Lower leg skin (tissue), 4 donors: Measurements from ENCODE around the gene RAD51B. TPM values are rescaled to one million over a fixed set of nuclear protein-coding genes. Genes with fewer than 3 reads are reported as not detected.

Source experiments
- DNase-seq, 2 donors: peaks; one replicate each; pipeline ENCODE4 v3.0.0-alpha.2; 2019; ENCODE audit warnings: low spot score in 2 of 2
- H3K4me3 ChIP-seq: fragments of 200-600 bp; sonication (generic); 2 replicates; pipeline ENCODE4 v1.5.1; 2017; ENCODE audit warnings: mild to moderate bottlenecking, low read depth; ENCODE audit not compliant: poor library complexity, severe bottlenecking
- POLR2A ChIP-seq, 2 donors: fragments of 450-650 bp; IDR thresholded peaks; one replicate each; pipeline ENCODE4 v1.6.1; 2016 to 2017; ENCODE audit warnings: antibody characterized with exemption in 2 of 2, mild to moderate bottlenecking in 1 of 2, moderate library complexity in 1 of 2
- WGBS, 2 donors: methylation state at CpG; one replicate each; pipeline ENCODE4 v1.1.5; 2018; 5-methylcytosine and 5-hydroxymethylcytosine counted together
- intact Hi-C: fragments of 100-400 bp; cut with DNase I; formaldehyde crosslinking; loops from one replicate; pipeline ENCODE4 v1.15.0; 2023; ENCODE audit warnings: low total_unique reads
- total RNA-seq, 4 donors: library from RNA; depleted of rRNA; stranded (reverse); fragments of >200 nt; gene quantifications; one replicate each; pipeline ENCODE4 v1.1.0, GENCODE V29; 2016
- TF ChIP-seq, protein P1 (sequence below), 3 donors: fragments of 450-650 bp; IDR thresholded peaks; one replicate each; pipeline ENCODE4 v1.5.1; 2016; ENCODE audit warnings: antibody characterized with exemption in 3 of 3, mild to moderate bottlenecking in 3 of 3, moderate library complexity in 2 of 3

The RAD51B gene
- total RNA-seq, 4 donors from 2014 or later: 6.1 to 27.2 (median 13.6) TPM

DNA sequence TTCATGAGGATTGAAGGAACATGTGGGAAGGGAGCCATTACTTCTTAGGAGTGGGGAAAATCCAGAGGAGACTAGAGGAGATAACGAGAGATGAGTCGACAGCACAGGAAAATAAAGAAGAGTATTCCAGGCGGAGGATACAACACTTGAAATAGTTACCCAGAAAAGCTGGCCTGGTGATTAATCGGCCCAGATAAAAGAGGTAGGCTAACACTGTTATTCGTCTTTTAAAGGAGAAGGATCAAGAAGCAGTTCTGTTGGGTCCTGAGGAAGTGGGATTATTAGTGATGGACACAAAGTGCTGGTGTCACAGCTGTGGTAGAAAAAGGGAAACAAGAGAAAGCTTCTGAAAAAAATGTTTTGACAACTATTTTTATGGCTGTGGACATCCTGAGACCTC is 548.0 kb downstream of the RAD51B start:
- no peak for DNase-seq
- intact Hi-C loops: no loop called here
- H3K4me3 ChIP-seq: no peak overlapping the region
- TF ChIP-seq, protein P1, sequence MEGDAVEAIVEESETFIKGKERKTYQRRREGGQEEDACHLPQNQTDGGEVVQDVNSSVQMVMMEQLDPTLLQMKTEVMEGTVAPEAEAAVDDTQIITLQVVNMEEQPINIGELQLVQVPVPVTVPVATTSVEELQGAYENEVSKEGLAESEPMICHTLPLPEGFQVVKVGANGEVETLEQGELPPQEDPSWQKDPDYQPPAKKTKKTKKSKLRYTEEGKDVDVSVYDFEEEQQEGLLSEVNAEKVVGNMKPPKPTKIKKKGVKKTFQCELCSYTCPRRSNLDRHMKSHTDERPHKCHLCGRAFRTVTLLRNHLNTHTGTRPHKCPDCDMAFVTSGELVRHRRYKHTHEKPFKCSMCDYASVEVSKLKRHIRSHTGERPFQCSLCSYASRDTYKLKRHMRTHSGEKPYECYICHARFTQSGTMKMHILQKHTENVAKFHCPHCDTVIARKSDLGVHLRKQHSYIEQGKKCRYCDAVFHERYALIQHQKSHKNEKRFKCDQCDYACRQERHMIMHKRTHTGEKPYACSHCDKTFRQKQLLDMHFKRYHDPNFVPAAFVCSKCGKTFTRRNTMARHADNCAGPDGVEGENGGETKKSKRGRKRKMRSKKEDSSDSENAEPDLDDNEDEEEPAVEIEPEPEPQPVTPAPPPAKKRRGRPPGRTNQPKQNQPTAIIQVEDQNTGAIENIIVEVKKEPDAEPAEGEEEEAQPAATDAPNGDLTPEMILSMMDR (IDR thresholded peaks at IDR 0.05): no peak
- TF ChIP-seq POLR2A (IDR thresholded peaks at IDR 0.05): no peak
- WGBS, 2 donors: 43 to 46% methylated on average over 5 of the region's 5 CpGs

DNA sequence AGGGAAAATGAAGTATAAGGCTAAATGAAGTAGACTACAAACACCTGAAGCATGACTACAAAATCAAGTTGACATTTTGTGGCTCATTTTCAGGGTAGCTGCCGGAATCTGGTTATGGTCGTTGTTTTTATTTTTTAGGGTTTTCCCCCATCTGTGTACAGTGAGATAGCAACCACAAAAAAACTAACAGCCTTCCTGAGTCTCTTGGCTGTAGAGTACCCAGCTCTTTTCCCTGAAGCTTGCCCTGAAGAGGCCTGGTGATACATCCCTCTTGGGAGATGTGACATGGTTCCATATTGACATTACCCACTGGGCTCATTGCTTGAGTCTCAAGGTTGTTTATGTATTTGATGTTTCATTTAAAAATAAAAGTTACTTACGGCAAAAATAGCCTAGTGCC is 549.3 kb downstream of the RAD51B start:
- intact Hi-C loops: no loop called here
- WGBS, 2 donors: 85 to 89% methylated on average over 3 of the region's 3 CpGs
- no peak for TF ChIP-seq POLR2A (IDR thresholded peaks at IDR 0.05)
- TF ChIP-seq, protein P1 (IDR thresholded peaks at IDR 0.05): no peak
- H3K4me3 ChIP-seq: no peak overlapping the region
- no peak for DNase-seq

DNA sequence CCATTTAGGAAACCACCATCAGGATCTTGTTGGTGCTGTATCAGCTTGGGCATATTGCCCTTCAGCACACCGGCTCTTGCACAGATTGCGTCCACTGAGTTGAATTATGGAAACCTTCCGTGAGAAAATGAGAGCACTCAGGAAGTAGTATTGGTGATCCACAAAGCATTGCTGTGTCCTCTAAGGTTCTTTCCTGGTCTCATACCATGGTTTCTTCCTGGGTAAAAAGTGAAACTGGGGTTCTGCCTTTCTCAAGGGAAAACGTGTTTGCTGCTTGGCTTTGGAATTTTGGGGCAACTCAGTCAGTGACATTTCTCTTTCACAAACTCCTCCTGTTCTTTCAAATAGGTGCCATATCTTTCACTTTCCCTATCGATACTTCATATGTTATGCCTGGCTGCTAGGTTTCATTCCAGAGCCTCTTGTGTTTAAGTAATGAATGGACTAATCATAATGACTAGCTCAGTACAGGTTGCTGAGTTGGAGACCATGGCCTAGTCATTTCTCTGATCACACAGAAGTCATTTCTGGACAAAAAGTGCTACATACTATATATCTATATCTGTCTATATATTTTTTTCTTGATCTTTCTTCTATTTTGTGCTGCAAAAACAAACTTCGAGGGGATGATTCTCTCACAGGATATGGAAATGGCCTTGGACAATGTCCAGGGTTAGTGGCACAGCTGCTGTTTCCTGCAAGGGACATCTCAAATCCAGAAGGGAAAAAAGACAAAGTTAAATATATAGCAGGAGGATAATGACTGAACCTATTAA is 549.9 kb downstream of the RAD51B start:
- intact Hi-C loops: no loop called here
- DNase-seq: no peak
- WGBS, 2 donors: 76 to 83% methylated on average over 6 of the region's 6 CpGs
- TF ChIP-seq, protein P1 (IDR thresholded peaks at IDR 0.05): no peak
- no peak for TF ChIP-seq POLR2A (IDR thresholded peaks at IDR 0.05)
- H3K4me3 ChIP-seq: no peak overlapping the region

DNA sequence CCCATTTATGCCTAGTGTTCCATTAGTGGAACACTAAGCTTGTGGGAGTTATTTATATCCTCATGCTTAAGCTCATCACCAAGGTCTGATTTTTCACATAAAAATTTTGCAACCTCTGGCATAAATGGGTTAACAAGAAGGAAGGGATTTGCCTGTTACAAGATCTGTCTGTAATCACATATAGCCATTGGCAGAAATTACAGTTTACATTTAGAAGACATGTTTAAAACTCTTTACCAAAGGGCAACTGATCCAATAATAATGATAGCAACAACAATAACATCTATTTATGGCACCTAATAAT is 550.4 kb downstream of the RAD51B start:
- TF ChIP-seq, protein P1 (IDR thresholded peaks at IDR 0.05): no peak
- no peak for TF ChIP-seq POLR2A (IDR thresholded peaks at IDR 0.05)
- H3K4me3 ChIP-seq: no peak overlapping the region
- intact Hi-C loops: no loop called here
- no peak for DNase-seq

DNA sequence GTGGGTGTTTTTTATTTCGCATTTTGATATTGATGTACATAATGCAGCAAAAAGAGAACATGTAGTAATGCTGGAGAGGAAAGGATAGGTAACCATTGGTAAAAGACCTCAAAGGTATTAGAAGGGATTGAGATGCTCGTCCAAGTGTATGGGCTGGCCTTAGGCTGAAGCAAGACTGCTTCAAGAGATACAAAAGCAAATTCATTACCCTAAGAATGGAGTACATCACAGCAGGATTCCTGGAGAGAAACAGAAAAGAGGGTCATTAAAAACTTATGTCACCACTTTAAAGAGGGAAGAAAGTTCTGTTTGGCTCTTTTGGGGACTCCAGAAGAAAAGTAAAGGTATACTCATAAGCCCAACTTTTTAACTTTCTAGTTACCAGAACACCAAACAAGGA is 552.8 kb downstream of the RAD51B start:
- TF ChIP-seq, protein P1 (IDR thresholded peaks at IDR 0.05): no peak
- TF ChIP-seq POLR2A (IDR thresholded peaks at IDR 0.05): no peak
- no peak overlapping the region for H3K4me3 ChIP-seq
- DNase-seq: no peak
- intact Hi-C loops: no loop called here
- 95 to 96% methylated on average over 2 of the region's 2 CpGs for WGBS, 2 donors

DNA sequence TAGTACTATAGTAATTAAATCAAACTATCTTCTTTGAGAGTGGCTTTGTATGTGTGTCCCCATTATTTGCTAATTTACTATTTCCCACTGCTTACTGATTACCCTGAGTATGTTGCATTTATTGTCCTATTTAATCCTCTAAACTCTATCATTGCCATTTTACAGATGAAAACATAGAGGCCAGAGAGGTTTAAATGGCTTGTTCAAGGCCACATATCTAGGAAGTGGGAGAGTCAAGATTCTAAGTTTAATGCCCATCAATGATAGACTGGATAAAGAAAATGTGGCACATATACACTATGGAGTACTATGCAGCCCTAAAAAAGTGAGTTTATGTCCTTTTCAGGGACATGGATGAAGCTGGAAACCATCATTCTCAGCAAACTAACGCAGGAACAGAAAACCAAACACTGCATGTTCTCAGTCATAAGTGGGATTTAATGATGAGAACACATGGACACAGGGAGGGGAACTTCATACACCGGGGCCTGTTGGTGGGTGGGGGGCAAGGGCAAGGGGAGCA is 553.6 kb downstream of the RAD51B start:
- no peak overlapping the region for H3K4me3 ChIP-seq
- intact Hi-C loops: no loop called here
- TF ChIP-seq POLR2A (IDR thresholded peaks at IDR 0.05): no peak
- TF ChIP-seq, protein P1 (IDR thresholded peaks at IDR 0.05): no peak
- DNase-seq: no peak
- 93 to 98% methylated on average over 2 of the region's 2 CpGs for WGBS, 2 donors
